ENCODE results near the gene DIABLO. TPM values are rescaled to one million over a fixed set of nuclear protein-coding genes. Genes with fewer than 3 reads are reported as not detected.

The DIABLO gene
- 10 to 100 TPM; 77.5 to 81.0 TPM for total RNA-seq
- polyA plus RNA-seq (2013, experiment 1 of 2), result 77.6 TPM
- 71.8 TPM for polyA plus RNA-seq (2013, experiment 2 of 2)
- long read RNA-seq, experiment 1, transcript DIABLO-202 (6 exons, 1,336 nt), result minor isoform, 6 of 43 reads
- long read RNA-seq, experiment 1, transcript DIABLO-207 (6 exons, 1,471 nt), result major isoform, 18 of 43 reads
- long read RNA-seq, experiment 1, partial matches to known transcripts, result 2 of 43 reads
- long read RNA-seq, experiment 1, other reads (novel, unspliced or antisense), result 13 of 43 reads
- long read RNA-seq, experiment 2, transcript DIABLO-202 (6 exons, 1,336 nt), result minor isoform, 21 of 102 reads
- long read RNA-seq, experiment 2, transcript DIABLO-207 (6 exons, 1,471 nt), result major isoform, 65 of 102 reads
- long read RNA-seq, experiment 2, partial matches to known transcripts, result 2 of 102 reads
- long read RNA-seq, experiment 2, other reads (novel, unspliced or antisense), result 4 of 102 reads
- long read RNA-seq, experiment 3, transcript DIABLO-207 (6 exons, 1,471 nt), result major isoform, 205 of 303 reads
- long read RNA-seq, experiment 3, transcript DIABLO-203 (5 exons, 1,338 nt), result minor isoform, 10 of 303 reads
- long read RNA-seq, experiment 3, transcript DIABLO-202 (6 exons, 1,336 nt), result minor isoform, 41 of 303 reads
- long read RNA-seq, experiment 3, transcript DIABLO-215 (5 exons, 2,569 nt), result minor isoform, 16 of 303 reads
- long read RNA-seq, experiment 3, partial matches to known transcripts, result 4 of 303 reads
- long read RNA-seq, experiment 3, other reads (novel, unspliced or antisense), result 14 of 303 reads
- long read RNA-seq, experiment 4, transcript DIABLO-202 (6 exons, 1,336 nt), result minor isoform, 53 of 274 reads
- long read RNA-seq, experiment 4, transcript DIABLO-207 (6 exons, 1,471 nt), result major isoform, 185 of 274 reads
- long read RNA-seq, experiment 4, transcript DIABLO-203 (5 exons, 1,338 nt), result minor isoform, 9 of 274 reads
- long read RNA-seq, experiment 4, transcript DIABLO-201 (7 exons, 1,418 nt), result minor isoform, 5 of 274 reads
- long read RNA-seq, experiment 4, partial matches to known transcripts, result 0 of 274 reads
- long read RNA-seq, experiment 4, other reads (novel, unspliced or antisense), result 7 of 274 reads

DNA sequence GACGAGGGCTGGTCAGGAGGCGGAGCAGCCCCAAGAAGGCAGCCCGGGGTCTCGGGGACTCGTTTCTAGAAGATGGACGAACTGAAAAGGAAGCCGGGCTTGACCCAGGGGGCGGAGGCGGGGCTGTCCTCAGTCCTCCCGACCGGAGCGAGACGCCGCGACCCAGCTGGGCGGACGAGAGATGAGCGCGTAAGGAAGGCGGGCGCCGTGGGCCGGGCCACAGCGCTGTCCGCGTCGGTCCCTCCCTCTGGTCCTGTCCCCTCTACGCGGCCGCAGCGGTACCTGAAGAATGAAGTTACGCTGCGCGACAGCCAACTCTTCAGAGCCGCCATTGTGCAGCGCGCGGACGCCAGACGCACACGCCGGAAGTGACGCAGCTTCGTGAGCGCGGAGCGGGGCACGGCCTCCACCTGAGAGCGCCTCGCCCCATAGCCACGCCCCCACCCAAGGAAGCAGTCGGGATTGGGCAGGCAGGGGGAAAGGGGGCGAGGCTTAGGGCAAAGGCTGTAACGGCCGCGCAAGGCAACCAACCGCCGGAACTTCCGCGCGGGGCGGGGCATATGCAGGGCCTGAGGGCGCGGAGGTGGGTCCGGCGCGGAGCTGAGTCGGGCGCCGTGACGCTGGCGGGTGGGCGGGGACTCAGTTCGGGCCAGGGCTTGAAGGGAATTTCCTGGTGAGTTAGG is at the start of gene DIABLO:
DIABLO (minus strand) TSS at position 370 of the 683 bp plus-strand sequence; CDS start at position 332, 38 bp downstream.
- Histone ChIP-seq H3K4me3 (ENCODE audit: low read length) (peak within 1 kb of the TSS; percentile 93), H3K27me3 (ENCODE audit: control insufficient read depth, insufficient read depth, low read length, poor library complexity, severe bottlenecking) (no peaks in the 10 kb centered on the region), H3K9ac (ENCODE audit: extremely low read depth, low read length, poor library complexity, severe bottlenecking) (peak within 1 kb of the TSS; percentile 96), H3K4me1 (ENCODE audit: control insufficient read depth, insufficient read depth, low read length) (peaks cover 3% of the 10 kb centered on the region), H3K9me3 (ENCODE audit: control insufficient read depth, low read length) (no peaks in the 10 kb centered on the region), H3K36me3 (ENCODE audit: control insufficient read depth, insufficient read depth, low read length) (peaks cover 34% of the 10 kb centered on the region), H3K27ac (ENCODE audit: low read depth, low read length) (peak within 1 kb of the TSS; percentile 97)
- WGBS, 2 experiments (ENCODE audit: insufficient coverage in 1 of 2, insufficient read length in 1 of 2), result 0 to 1% methylated on average over 21 to 73 of the region's 74 CpGs
- peaks cover 21% of the 10 kb centered on the region for H3K4me1 Mint-ChIP-seq
- H3K36me3 Mint-ChIP-seq (ENCODE audit: low read depth), result peaks cover 42% of the 10 kb centered on the region
- H3K9me3 Mint-ChIP-seq, result no peaks in the 10 kb centered on the region
- peak within 1 kb of the TSS; percentile 94 for H3K27ac Mint-ChIP-seq
- TF ChIP-seq, protein P1, sequence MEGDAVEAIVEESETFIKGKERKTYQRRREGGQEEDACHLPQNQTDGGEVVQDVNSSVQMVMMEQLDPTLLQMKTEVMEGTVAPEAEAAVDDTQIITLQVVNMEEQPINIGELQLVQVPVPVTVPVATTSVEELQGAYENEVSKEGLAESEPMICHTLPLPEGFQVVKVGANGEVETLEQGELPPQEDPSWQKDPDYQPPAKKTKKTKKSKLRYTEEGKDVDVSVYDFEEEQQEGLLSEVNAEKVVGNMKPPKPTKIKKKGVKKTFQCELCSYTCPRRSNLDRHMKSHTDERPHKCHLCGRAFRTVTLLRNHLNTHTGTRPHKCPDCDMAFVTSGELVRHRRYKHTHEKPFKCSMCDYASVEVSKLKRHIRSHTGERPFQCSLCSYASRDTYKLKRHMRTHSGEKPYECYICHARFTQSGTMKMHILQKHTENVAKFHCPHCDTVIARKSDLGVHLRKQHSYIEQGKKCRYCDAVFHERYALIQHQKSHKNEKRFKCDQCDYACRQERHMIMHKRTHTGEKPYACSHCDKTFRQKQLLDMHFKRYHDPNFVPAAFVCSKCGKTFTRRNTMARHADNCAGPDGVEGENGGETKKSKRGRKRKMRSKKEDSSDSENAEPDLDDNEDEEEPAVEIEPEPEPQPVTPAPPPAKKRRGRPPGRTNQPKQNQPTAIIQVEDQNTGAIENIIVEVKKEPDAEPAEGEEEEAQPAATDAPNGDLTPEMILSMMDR (conservative IDR thresholded peaks at IDR 0.05), result no peak
- peaks cover 3% of the 10 kb centered on the region for H3K27me3 Mint-ChIP-seq (ENCODE audit: insufficient read depth)
- peak within 1 kb of the TSS; percentile 94 for H3K4me3 Mint-ChIP-seq
- peak; percentile 100 for DNase-seq

DNA sequence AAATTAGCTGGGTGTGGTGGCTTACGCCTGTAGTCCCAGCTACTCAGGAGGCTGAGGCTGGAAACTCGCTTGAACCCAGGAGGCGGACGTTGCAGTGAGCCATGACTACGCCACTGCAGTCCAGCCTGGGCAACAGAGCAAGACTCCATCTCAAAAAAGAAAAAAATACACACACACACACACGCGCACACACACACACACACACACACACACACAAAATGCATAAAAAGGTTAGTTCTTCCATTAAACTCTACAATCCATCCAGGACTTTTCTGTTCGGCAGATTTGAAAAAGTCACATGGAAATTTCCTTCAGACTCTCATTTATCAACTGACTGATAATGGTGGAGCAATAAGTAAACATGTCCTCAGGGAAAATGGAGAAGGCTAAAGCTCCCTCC is 49.6 kb upstream of the DIABLO start:
- DNase-seq, result no peak
- H3K27me3 ChIP-seq (ENCODE audit: control insufficient read depth, insufficient read depth, low read length, poor library complexity, severe bottlenecking), result no peaks in the 10 kb centered on the region
- H3K4me3 ChIP-seq (ENCODE audit: low read length), result no peak overlapping the region
- H3K4me3 Mint-ChIP-seq, result no peak overlapping the region
- WGBS, 2 experiments (ENCODE audit: insufficient coverage in 1 of 2, insufficient read length in 1 of 2), result 92 to 96% methylated on average over 4 to 6 of the region's 8 CpGs
- no peaks in the 10 kb centered on the region for H3K9me3 ChIP-seq (ENCODE audit: control insufficient read depth, low read length)
- H3K27ac Mint-ChIP-seq, result no peak overlapping the region
- peaks cover 45% of the 10 kb centered on the region for H3K36me3 ChIP-seq (ENCODE audit: control insufficient read depth, insufficient read depth, low read length)
- no peak overlapping the region for H3K27ac ChIP-seq (ENCODE audit: low read depth, low read length)
- TF ChIP-seq, protein P1 (conservative IDR thresholded peaks at IDR 0.05), result no peak
- H3K9ac ChIP-seq (ENCODE audit: extremely low read depth, low read length, poor library complexity, severe bottlenecking), result no peak overlapping the region
- H3K4me1 Mint-ChIP-seq, result peaks cover 5% of the 10 kb centered on the region
- peaks cover 2% of the 10 kb centered on the region for H3K4me1 ChIP-seq (ENCODE audit: control insufficient read depth, insufficient read depth, low read length)
- H3K9me3 Mint-ChIP-seq, result no peaks in the 10 kb centered on the region
- peaks cover 32% of the 10 kb centered on the region for H3K36me3 Mint-ChIP-seq (ENCODE audit: low read depth)
- H3K27me3 Mint-ChIP-seq (ENCODE audit: insufficient read depth), result no peaks in the 10 kb centered on the region

Measured in endodermal cell (in vitro differentiated cells).